K562 (cell line): ENCODE data around the gene CCPG1. TPM values are rescaled to one million over a fixed set of nuclear protein-coding genes. Genes with fewer than 3 reads are reported as not detected.

Experiments used
- ATF1 ChIP-seq, 2 experiments: fragments of 450-650 bp in 1 of 2; IDR thresholded peaks; 2 replicates each; pipeline ENCODE4 v1.6.1; 2016; ENCODE audit warnings: missing compliant biosample characterization in 1 of 2, missing genetic modification characterization in 1 of 2
- CEBPB ChIP-seq: fragments of 450-650 bp; IDR thresholded peaks from 2 replicates; pipeline ENCODE4 v1.6.1; 2016; ENCODE audit warnings: missing genetic modification characterization, missing compliant biosample characterization
- ETV1 ChIP-seq: fragments of 450-650 bp; conservative IDR thresholded peaks from 2 replicates; pipeline ENCODE4 v1.6.1; 2016; ENCODE audit warnings: missing genetic modification characterization, control low read depth, low read depth, missing compliant biosample characterization
- FOS ChIP-seq: IDR thresholded peaks from 3 replicates; pipeline ENCODE4 v1.6.1; 2011; ENCODE audit not compliant: insufficient read length; ENCODE audit errors: extremely low read depth
- FOXJ2 ChIP-seq: fragments of 200-800 bp; sonication (Bioruptor generic); IDR thresholded peaks from 2 replicates; pipeline ENCODE4 v1.6.1; 2016; ENCODE audit warnings: missing genetic modification characterization, missing compliant biosample characterization
- GATAD2B ChIP-seq: fragments of 450-650 bp; IDR thresholded peaks from 2 replicates; pipeline ENCODE4 v1.6.1; 2017; ENCODE audit warnings: mild to moderate bottlenecking, borderline replicate concordance
- HEY1 ChIP-seq: fragments of 250-450 bp; sonication (Bioruptor Pico); IDR thresholded peaks from 2 replicates; pipeline ENCODE4 v1.5.0; 2020; ENCODE audit warnings: mild to moderate bottlenecking, moderate library complexity, borderline replicate concordance
- HNRNPUL1 ChIP-seq: fragments of 200-400 bp; formaldehyde crosslinking; IDR thresholded peaks from 2 replicates; pipeline ENCODE4 v1.6.1; 2017; ENCODE audit warnings: low read length
- ID3 ChIP-seq, 2 experiments: fragments of 250-450 bp in 1 of 2; fragments of 450-650 bp in 1 of 2; sonication (Bioruptor Pico) in 1 of 2; IDR thresholded peaks; 2 replicates each; pipeline versions ENCODE4 v1.6.1 to v1.8.0; 2016 to 2021; ENCODE audit warnings: mild to moderate bottlenecking in 2 of 2, moderate library complexity in 2 of 2, missing compliant biosample characterization in 1 of 2, missing genetic modification characterization in 1 of 2
- MLLT1 ChIP-seq, 2 experiments: fragments of 450-650 bp; IDR thresholded peaks; 2 replicates each; pipeline ENCODE4 v1.6.1; 2016
- NFE2L1 ChIP-seq: fragments of 450-650 bp; IDR thresholded peaks from 2 replicates; pipeline ENCODE4 v1.6.1; 2016; ENCODE audit warnings: missing genetic modification characterization, low read depth, mild to moderate bottlenecking, missing compliant biosample characterization, moderate library complexity, borderline replicate concordance
- PRMT5 ChIP-seq: sonication (generic); formaldehyde crosslinking; IDR thresholded peaks from 2 replicates; pipeline ENCODE4 v1.5.0; 2020; ENCODE audit warnings: missing genetic modification reagents
- ZNF175 ChIP-seq: fragments of 200-800 bp; sonication (Bioruptor generic); IDR thresholded peaks from 2 replicates; pipeline ENCODE4 v1.6.1; 2016; ENCODE audit warnings: low read depth, mild to moderate bottlenecking, missing genetic modification characterization, missing compliant biosample characterization
- ZZZ3 ChIP-seq: fragments of 450-650 bp; IDR thresholded peaks from 2 replicates; pipeline ENCODE4 v1.6.1; 2016; ENCODE audit warnings: antibody characterized with exemption, mild to moderate bottlenecking, moderate library complexity
- polyA plus RNA-seq, 8 experiments: library from polyadenylated mRNA; depleted of rRNA in 4 of 8; stranded (reverse) in 5 of 8; unstranded in 3 of 8; fragments of >200 nt; fragmentation: Nextera tagmentation in 2 of 8; fragmentation: Illumina TruSeq in 1 of 8; extraction: Ambion mirVana in 2 of 8; extraction: Trizol in 1 of 8; gene quantifications; 2 replicates each; pipeline versions ENCODE4 v1.2.1 to v1.2.3, GENCODE V29; 2011 to 2014; ENCODE audit warnings: inconsistent platforms in 1 of 8, missing spikeins in 1 of 8
- total RNA-seq, 7 experiments: library from RNA; depleted of rRNA in 6 of 7; stranded (reverse); fragments of >200 nt in 6 of 7; fragmentation: Illumina TruSeq in 2 of 7; extraction: Trizol in 2 of 7; gene quantifications; 2 replicates each; pipeline versions ENCODE4 v1.2.1 to v1.2.3, GENCODE V29; 2011 to 2021; ENCODE audit warnings: low replicate concordance in 1 of 7
- TF ChIP-seq, protein P1 (sequence below): fragments of 450-650 bp; formaldehyde crosslinking; IDR thresholded peaks from 2 replicates; pipeline ENCODE4 v1.4.0; 2022; ENCODE audit warnings: mild to moderate bottlenecking, moderate library complexity
- TF ChIP-seq, protein P2 (sequence below): sonication (generic); formaldehyde crosslinking; IDR thresholded peaks from 2 replicates; pipeline ENCODE4 v1.8.0; 2022; ENCODE audit warnings: mild to moderate bottlenecking, low read depth, missing genetic modification reagents
- TF ChIP-seq, protein P3 (sequence below): sonication (generic); formaldehyde crosslinking; IDR thresholded peaks from 2 replicates; pipeline ENCODE4 v1.8.0; 2023; ENCODE audit warnings: mild to moderate bottlenecking, missing genetic modification reagents
- TF ChIP-seq, protein P4 (sequence below), 2 experiments: fragments of 450-650 bp in 1 of 2; sonication (generic) in 1 of 2; formaldehyde crosslinking in 1 of 2; IDR thresholded peaks in 1 of 2; conservative IDR thresholded peaks in 1 of 2; 2 replicates each; pipeline versions ENCODE4 v1.6.1 to v1.8.1; 2016 to 2023; ENCODE audit warnings: mild to moderate bottlenecking in 2 of 2, moderate library complexity in 2 of 2, inconsistent platforms in 1 of 2, missing genetic modification reagents in 1 of 2

The CCPG1 gene
- total and polyA plus RNA-seq, 9 of the 15 experiments (the other 6 are each of a cell fraction or from before 2014, with no cell fraction given) = 33.0 to 54.9 (median 41.1) TPM

- peak; percentile 88 for TF ChIP-seq ETV1 (tag)
- no peak for TF ChIP-seq ATF1 (CRISPR knock-in tag; IDR thresholded peaks at IDR 0.05)
- peak; percentile 30; the same call in 1 of the 2 replicates for TF ChIP-seq ATF1 (tag; IDR thresholded peaks at IDR 0.05)
- TF ChIP-seq HNRNPUL1 = no peak
- TF ChIP-seq, protein P1, sequence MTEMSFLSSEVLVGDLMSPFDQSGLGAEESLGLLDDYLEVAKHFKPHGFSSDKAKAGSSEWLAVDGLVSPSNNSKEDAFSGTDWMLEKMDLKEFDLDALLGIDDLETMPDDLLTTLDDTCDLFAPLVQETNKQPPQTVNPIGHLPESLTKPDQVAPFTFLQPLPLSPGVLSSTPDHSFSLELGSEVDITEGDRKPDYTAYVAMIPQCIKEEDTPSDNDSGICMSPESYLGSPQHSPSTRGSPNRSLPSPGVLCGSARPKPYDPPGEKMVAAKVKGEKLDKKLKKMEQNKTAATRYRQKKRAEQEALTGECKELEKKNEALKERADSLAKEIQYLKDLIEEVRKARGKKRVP (CRISPR knock-in tag) = peak; percentile 97
- no peak for TF ChIP-seq PRMT5
- peak; percentile 20; the same call in 1 of the 2 replicates for TF ChIP-seq ZNF175 (CRISPR knock-in tag)
- TF ChIP-seq, protein P2, sequence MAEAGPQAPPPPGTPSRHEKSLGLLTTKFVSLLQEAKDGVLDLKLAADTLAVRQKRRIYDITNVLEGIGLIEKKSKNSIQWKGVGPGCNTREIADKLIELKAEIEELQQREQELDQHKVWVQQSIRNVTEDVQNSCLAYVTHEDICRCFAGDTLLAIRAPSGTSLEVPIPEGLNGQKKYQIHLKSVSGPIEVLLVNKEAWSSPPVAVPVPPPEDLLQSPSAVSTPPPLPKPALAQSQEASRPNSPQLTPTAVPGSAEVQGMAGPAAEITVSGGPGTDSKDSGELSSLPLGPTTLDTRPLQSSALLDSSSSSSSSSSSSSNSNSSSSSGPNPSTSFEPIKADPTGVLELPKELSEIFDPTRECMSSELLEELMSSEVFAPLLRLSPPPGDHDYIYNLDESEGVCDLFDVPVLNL (CRISPR knock-in tag) = no peak
- TF ChIP-seq HEY1 (CRISPR knock-in tag) = 0 out of 2 replicates have a peak, but pooled peaks have one; percentile 10
- TF ChIP-seq MLLT1 (IDR thresholded peaks at IDR 0.05) = peak; percentile 23 to 69; a peak in 3 of 4 replicates
- TF ChIP-seq FOXJ2 (tag) = peak; percentile 73; the same call in 1 of the 2 replicates
- no peak for TF ChIP-seq FOS
- peak; percentile 92 for TF ChIP-seq CEBPB (tag)
- TF ChIP-seq ID3 (CRISPR knock-in tag; IDR thresholded peaks at IDR 0.05) = no peak
- peak; percentile 88; the same call in 1 of the 2 replicates for TF ChIP-seq ID3 (tag; IDR thresholded peaks at IDR 0.05)
- TF ChIP-seq GATAD2B = 0 out of 2 replicates have a peak, but pooled peaks have one; percentile 45
- peak; percentile 48; the same call in 1 of the 2 replicates for TF ChIP-seq NFE2L1 (tag)
- TF ChIP-seq, protein P3, sequence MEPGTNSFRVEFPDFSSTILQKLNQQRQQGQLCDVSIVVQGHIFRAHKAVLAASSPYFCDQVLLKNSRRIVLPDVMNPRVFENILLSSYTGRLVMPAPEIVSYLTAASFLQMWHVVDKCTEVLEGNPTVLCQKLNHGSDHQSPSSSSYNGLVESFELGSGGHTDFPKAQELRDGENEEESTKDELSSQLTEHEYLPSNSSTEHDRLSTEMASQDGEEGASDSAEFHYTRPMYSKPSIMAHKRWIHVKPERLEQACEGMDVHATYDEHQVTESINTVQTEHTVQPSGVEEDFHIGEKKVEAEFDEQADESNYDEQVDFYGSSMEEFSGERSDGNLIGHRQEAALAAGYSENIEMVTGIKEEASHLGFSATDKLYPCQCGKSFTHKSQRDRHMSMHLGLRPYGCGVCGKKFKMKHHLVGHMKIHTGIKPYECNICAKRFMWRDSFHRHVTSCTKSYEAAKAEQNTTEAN (CRISPR knock-in tag) = no peak
- TF ChIP-seq, protein P4, sequence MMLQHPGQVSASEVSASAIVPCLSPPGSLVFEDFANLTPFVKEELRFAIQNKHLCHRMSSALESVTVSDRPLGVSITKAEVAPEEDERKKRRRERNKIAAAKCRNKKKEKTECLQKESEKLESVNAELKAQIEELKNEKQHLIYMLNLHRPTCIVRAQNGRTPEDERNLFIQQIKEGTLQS (IDR thresholded peaks at IDR 0.05) = peak; percentile 93
- TF ChIP-seq, protein P4 (CRISPR knock-in tag; conservative IDR thresholded peaks at IDR 0.05) = no peak
- TF ChIP-seq ZZZ3 = no peak
These were observed 4.6 kb downstream of the CCPG1 start (continued) for GRCh38 chr15:55403531-55403930.
